Measurements from ENCODE around the gene CCDC88B.

GRCh38 chr11:64303109-64304031 lies 36.6 kb upstream of the CCDC88B start:
- TF ChIP-seq CTCF (IDR thresholded peaks at IDR 0.05) (no peak), POLR2A (IDR thresholded peaks at IDR 0.05) (no peak), EP300 (IDR thresholded peaks at IDR 0.05) (no peak)
